GM19463 (cell line): Measurements from ENCODE around the gene TEX14.
"Not testable (repeated sequence)": the region's sequence is repeated elsewhere in the genome, so short reads cannot be mapped to it uniquely, and the experiment has no call there.

Source experiments
- ATAC-seq: cut with Tn5 transposase; IDR thresholded peaks from one replicate; pipeline ENCODE4 v1.9.1; 2021; ENCODE audit warnings: mild to moderate bottlenecking, moderate library complexity; ENCODE audit not compliant: unreplicated experiment

The TEX14 gene

DNA sequence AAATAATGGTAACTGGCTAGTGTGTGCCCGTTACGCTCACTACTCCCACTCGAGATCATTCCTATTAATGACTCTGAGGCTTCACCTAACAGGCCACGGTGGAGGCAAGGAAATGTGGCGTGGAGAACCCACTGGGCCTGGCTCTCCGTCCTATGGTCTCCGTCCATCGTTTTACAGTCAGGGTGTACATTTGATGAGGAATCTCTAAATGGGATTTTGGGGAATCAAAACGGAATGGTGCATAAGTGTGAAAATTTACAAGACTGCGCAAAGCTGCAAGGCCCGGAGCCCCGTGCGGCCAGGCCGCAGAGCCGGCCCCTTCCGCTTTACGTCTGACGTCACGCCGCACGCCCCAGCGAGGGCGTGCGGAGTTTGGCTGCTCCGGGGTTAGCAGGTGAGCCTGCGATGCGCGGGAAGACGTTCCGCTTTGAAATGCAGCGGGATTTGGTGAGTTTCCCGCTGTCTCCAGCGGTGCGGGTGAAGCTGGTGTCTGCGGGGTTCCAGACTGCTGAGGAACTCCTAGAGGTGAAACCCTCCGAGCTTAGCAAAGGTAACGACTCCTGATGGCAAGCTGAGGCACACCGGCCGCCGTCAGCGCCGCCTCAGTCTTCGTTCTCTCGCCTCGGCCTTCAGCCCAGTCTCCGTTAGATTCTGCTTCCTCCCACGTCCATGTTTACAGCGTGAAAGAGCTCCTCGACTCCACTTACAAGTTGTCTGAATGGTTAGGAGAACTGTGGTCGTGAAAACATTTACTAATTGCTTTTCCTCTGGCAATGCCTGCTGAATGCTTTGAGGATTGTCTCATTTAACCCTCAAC lies 602 bp upstream of the TEX14 start, which contains the start of gene RAD51C:
RAD51C (plus strand) TSS at position 364 of the 817 bp plus-strand sequence; CDS start at position 406, 42 bp downstream.
- ATAC-seq = peak; percentile 99

- ATAC-seq = not testable (repeated sequence)
These were observed 1.8 kb downstream of the TEX14 start for GRCh38 chr17:58690033-58690432.

GRCh38 chr17:58688521-58688920 lies 3.3 kb downstream of the TEX14 start:
- no peak for ATAC-seq

- no peak for ATAC-seq
These were observed 4.9 kb downstream of the TEX14 start for GRCh38 chr17:58686980-58687379.

DNA sequence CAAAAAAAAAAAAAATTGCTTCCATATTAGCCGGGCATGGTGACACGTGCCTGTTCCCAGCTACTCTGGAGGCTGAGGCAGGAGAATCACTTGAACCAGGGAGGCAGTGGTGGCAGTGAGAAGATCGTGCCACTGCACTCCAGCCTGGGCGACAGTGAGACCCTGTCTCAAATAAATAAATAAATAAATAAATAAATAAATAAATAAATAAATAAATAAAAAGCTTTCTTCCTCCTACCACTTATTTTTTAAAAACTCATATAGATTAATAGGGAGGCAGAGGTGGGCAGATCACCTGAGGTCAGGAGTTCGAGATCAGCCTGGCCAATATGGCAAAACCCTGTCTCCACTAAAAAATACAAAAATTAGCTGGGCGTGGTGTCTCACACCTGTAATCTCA lies 7.4 kb downstream of the TEX14 start:
- ATAC-seq = not testable (repeated sequence)

DNA sequence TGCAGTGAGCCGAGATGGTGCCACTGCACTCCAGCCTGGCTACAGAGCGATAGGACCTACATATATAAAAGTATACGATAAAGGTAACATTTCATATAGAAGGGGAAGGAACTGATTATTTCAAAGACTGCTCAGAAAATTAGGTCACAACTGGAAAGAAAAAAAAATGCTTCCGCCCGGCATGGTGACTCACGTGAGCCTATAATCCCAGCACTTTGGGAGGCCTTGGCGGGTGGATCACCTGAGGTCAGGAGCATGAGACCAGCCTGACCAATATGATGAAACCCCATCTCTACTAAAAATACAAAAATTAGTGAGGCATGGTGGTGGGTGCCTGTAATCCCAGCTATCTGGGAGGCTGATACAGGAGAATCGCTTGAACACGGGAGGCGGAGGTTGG lies 7.8 kb downstream of the TEX14 start:
- ATAC-seq = no peak

GRCh38 chr17:58680038-58680369 lies 11.8 kb downstream of the TEX14 start:
- ATAC-seq = no peak

DNA sequence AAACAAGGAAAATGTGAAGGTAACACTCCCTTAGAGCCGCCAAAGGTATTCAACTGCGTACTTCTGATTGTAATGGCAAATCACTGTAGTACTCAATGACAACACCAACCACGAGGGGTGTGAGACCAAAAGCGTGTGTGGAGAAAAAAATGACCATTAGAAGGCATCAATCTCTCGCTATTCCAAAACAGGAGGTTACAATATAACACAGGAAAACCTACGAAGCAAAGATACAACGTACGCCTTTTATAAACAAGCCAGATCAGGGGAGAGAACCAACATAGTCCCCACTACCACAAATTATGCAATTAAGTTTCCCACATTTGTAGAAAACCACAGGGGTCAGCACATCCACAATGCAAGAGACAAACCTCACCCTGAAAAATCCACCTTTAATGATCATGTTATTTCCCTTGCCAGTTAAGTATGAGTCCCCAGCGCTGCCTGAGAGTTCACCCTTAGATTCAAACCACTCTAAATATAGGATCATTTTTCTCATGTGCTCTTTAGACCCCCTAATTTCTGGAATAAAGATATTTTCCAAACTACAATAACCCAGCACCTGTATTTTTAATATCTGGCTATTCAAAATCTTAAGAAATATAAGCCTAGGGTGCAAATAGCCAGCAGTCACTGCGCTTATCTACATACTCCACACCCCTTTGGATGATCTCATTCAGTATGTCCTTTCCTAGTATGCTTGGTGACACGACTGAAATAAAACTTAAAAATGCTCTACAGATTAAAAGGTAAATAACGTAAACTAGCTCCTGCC lies 12.4 kb downstream of the TEX14 start:
- ATAC-seq = no peak

DNA sequence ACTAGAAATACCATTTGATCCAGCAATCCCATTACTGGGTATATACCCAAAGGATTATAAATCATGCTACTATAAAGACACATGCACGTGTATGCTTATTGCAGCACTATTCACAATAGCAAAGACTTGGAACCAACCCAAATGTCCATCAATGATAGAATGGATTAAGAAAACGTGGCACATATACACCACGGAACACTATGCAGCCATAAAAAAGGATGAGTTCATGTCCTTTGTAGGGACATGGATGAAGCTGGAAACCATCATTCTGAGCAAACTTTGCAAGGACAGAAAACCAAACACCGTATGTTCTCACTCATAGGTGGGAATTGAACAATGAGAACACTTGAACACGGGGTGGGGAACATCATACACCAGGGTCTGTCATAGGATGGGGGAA lies 13.6 kb downstream of the TEX14 start:
- ATAC-seq = not testable (repeated sequence)

DNA sequence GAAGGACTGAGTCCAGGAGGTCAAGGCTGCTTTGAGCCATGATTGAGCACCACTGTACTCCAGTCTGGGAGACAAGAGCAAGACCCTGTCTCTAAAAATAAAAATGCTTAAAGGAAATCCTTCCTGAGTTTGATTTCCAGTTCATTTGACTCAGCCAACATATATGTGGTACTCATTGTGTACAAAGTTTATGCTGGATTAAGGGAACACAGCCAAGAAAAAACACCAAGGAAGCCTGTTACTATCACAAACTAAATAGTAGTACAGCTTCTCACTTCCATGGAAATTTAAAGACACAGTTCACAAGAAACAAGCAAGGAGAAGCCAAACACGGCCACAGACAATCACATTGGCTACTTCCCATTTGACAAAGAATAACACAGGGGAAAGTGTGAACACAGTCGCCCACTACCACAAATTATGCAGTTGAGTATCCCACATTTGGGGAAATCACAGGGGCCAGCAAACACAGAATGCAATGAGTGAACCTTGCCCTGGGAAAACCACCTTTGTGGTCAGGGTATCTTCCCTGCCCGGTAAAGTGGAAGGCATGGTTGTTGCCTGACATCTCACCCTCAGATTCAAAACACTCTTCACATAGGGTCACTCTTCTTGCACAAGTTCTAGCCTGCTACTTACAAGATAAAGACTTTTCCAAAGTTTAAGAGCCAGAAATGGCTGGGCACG lies 14.5 kb downstream of the TEX14 start:
- ATAC-seq = no peak

- no peak for ATAC-seq
These were observed 19.9 kb downstream of the TEX14 start for GRCh38 chr17:58671969-58672368.

DNA sequence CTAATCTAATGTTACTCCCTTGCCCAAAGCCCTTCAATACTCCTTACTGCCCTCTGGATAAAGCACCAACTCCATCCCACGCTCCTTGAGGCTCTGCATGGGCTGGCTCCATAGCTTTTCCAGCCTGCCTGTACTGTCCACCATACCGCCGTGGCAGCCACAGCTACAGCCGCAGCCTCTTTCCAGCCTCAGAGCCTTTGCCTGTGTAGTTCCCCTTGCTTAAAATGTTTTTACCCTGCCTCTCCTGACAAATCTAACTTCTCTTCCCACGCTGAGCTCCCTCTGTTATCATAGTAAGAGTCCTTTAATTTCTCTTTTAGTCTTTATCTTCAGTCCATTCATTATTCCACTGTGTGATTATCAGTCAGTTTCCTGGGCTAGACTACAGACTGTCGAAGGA lies 22.0 kb downstream of the TEX14 start:
- no peak for ATAC-seq

GRCh38 chr17:58668598-58668935 lies 23.3 kb downstream of the TEX14 start:
- ATAC-seq = no peak

DNA sequence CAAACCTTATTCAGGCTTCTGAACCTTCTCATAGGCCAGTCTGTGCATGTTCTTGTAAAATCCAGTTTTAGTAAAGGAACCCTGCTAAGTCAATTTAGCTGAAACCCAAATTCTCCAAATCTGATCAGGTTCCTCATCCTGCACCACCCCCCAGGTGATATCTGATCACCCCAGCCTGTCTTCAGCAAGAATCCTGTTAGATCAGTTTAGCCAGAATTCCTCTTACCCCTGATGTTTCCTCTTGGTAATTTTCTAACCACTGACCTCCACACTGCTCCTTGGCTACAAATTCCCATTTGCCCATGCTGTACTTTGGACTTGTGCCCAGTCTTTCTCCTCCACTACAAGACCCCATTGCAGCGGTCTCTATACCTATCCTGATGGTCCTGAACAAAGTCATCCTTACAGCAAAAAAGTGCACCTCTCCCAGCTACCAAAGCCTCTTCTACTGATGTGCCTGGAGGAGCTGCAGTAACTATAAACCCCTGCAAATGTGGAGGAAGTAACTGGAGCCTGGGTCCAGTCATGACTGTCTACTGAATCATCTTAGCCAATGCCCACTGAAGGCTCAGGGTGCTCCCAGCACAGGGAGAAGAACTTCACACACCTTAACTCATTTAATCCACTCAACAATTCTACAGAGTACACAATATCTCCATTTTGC lies 23.8 kb downstream of the TEX14 start:
- no peak for ATAC-seq

GRCh38 chr17:58666858-58667267 lies 25.0 kb downstream of the TEX14 start:
- no peak for ATAC-seq

DNA sequence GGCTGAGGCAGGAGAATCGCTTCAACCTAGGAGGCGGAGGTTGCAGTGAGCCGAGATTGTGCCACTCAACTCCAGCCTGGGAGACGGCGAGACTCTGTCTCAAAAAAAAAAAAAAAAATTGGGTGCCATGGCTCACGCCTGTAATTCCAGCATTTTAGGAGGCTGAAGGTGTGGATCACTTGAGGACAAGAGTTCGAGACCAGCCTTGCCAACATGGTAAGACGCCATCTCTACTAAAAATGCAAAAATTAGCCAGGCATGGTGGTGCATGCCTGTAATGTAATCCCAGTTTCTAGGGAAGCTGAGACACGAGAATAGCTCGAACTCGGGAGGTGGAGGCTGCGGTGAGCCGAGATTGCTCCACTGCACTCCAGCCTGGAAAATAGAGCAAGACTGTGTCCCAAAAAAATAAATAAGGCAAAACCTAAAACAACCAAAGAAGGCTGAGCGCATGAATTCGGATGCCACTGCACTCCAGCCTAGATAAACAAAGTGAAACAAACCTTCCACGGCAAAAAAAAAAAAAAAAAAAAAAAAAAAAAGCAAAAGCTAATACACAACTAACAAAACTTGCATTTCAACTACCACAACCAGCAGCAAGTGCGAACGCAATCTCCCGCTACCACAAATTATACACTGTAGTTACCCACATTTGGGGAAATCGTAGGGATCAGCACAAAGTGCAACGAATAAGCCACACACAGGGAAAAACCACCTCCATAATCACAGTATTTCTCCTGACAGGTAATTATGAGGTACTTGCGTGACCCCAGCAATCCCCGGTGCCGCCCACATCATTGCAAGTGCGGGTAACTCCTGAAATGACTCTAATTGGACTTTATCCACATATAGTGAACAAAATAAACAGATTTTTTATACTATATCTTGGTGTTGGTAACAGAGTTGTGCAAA lies 25.6 kb downstream of the TEX14 start:
- no peak for ATAC-seq

DNA sequence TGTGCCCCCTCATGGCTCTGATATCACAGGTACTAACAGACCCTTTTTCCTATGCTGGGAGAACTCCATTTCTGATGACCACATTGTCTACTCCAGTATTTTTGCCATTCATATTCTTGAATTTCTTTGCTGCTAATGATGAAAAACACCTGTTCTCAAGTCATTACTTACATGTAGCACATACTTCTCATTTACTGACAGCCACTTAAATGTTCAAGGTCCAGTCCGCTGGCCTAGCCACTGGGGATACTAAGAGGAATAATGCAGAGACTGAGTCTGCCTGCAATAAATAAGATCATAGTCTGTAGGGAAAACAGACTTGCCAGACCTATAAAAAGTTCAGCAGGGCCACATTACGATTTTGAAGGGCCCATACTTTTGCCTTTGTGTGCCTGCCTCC lies 27.5 kb downstream of the TEX14 start:
- no peak for ATAC-seq

- ATAC-seq = no peak
These were observed 30.3 kb downstream of the TEX14 start for GRCh38 chr17:58661499-58661898.

GRCh38 chr17:58660621-58661020 lies 31.2 kb downstream of the TEX14 start:
- ATAC-seq = no peak

- ATAC-seq = not testable (repeated sequence)
These were observed 32.1 kb downstream of the TEX14 start for GRCh38 chr17:58659714-58660084.
